A673 (cell line): ENCODE data around the gene GPA33.
A peak's percentile ranks its signal among the peaks of the same experiment; 100 is the strongest.

ENCODE experiments used
- CTCF ChIP-seq: fragments of 300-800, 200-600 bp; sonication (generic); conservative IDR thresholded peaks from 2 replicates; pipeline ENCODE4 v1.5.1; 2017; ENCODE audit warnings: low read depth, mild to moderate bottlenecking, antibody characterized with exemption, low read length, moderate library complexity, mixed read lengths
- EZH2 ChIP-seq: fragments of 200-600 bp; sonication (generic); IDR thresholded peaks from 2 replicates; pipeline ENCODE4 v1.6.1; 2017; ENCODE audit warnings: borderline replicate concordance, low read depth, mild to moderate bottlenecking, mixed read lengths, antibody characterized with exemption, low read length; ENCODE audit not compliant: poor library complexity, severe bottlenecking

GRCh38 chr1:167066333-167067122 is 23.6 kb downstream of the GPA33 start:
- peak; percentile 95 for TF ChIP-seq CTCF
- no peak for TF ChIP-seq EZH2
